ENCODE measurements around the gene CAMK4.
"Not testable (repeated sequence)": the region's sequence is repeated elsewhere in the genome, so short reads cannot be mapped to it uniquely, and the experiment has no call there.

CAMK4 gene

GRCh38 chr5:111407562-111407961 lies 183.4 kb downstream of the CAMK4 start:
- Histone ChIP-seq H3K9me3 (ENCODE audit: insufficient read depth, low read depth, low read length) (no peaks in the 10 kb centered on the region), H3K4me2 (ENCODE audit: low read depth, low read length, poor library complexity, severe bottlenecking) (no peak overlapping the region), H3F3A (ENCODE audit: low read depth) (no peaks in the 10 kb centered on the region), H3K4me1 (ENCODE audit: insufficient read depth, low read length, poor library complexity, severe bottlenecking) (no peaks in the 10 kb centered on the region), H3K79me2 (ENCODE audit: insufficient read depth, low read length) (no peaks in the 10 kb centered on the region), H2AFZ (ENCODE audit: low read length) (no peak overlapping the region), H3K4me3 (ENCODE audit: low read length, poor library complexity, severe bottlenecking) (no peak overlapping the region), H3K36me3 (ENCODE audit: insufficient read depth, low read length) (no peaks in the 10 kb centered on the region), H3K9me2 (replicated peaks; ENCODE audit: low read depth, low read length) (no peaks in the 10 kb centered on the region), H3K27me3 (ENCODE audit: insufficient read depth, low read length, poor library complexity, severe bottlenecking) (no peaks in the 10 kb centered on the region), H3K9ac (ENCODE audit: low read depth, low read length, poor library complexity, severe bottlenecking) (no peak overlapping the region), H4K20me1 (ENCODE audit: insufficient read depth, low read length, poor library complexity, severe bottlenecking) (no peaks in the 10 kb centered on the region)
- no peak for TF ChIP-seq CTCF (conservative IDR thresholded peaks at IDR 0.05; ENCODE audit: low read length)

- Histone ChIP-seq H3K9me3 (ENCODE audit: insufficient read depth, low read depth, low read length) (no peaks in the 10 kb centered on the region), H2AFZ (ENCODE audit: low read length) (no peak overlapping the region), H3K4me3 (ENCODE audit: low read length, poor library complexity, severe bottlenecking) (no peak overlapping the region), H3K4me1 (ENCODE audit: insufficient read depth, low read length, poor library complexity, severe bottlenecking) (no peaks in the 10 kb centered on the region), H3K79me2 (ENCODE audit: insufficient read depth, low read length) (no peaks in the 10 kb centered on the region), H3K9ac (ENCODE audit: low read depth, low read length, poor library complexity, severe bottlenecking) (no peak overlapping the region), H3K4me2 (ENCODE audit: low read depth, low read length, poor library complexity, severe bottlenecking) (no peak overlapping the region), H3F3A (ENCODE audit: low read depth) (no peaks in the 10 kb centered on the region), H3K36me3 (ENCODE audit: insufficient read depth, low read length) (no peaks in the 10 kb centered on the region), H3K9me2 (replicated peaks; ENCODE audit: low read depth, low read length) (no peaks in the 10 kb centered on the region), H4K20me1 (ENCODE audit: insufficient read depth, low read length, poor library complexity, severe bottlenecking) (no peaks in the 10 kb centered on the region), H3K27me3 (ENCODE audit: insufficient read depth, low read length, poor library complexity, severe bottlenecking) (no peaks in the 10 kb centered on the region)
- TF ChIP-seq EZH2phosphoT487 (IDR thresholded peaks at IDR 0.05; ENCODE audit: borderline replicate concordance) (no peak), CTCF (conservative IDR thresholded peaks at IDR 0.05; ENCODE audit: low read length) (no peak)
Observed at GRCh38 chr5:111408817-111409216, 184.6 kb downstream of the CAMK4 start.

GRCh38 chr5:111409266-111409665 lies 185.1 kb downstream of the CAMK4 start:
- not testable (repeated sequence) for H3K4me3 ChIP-seq (ENCODE audit: low read length, poor library complexity, severe bottlenecking); H2AFZ ChIP-seq (ENCODE audit: low read length); H3K9me3 ChIP-seq (ENCODE audit: insufficient read depth, low read depth, low read length); H4K20me1 ChIP-seq (ENCODE audit: insufficient read depth, low read length, poor library complexity, severe bottlenecking); H3K9ac ChIP-seq (ENCODE audit: low read depth, low read length, poor library complexity, severe bottlenecking); H3F3A ChIP-seq (ENCODE audit: low read depth); H3K4me1 ChIP-seq (ENCODE audit: insufficient read depth, low read length, poor library complexity, severe bottlenecking); H3K9me2 ChIP-seq (replicated peaks; ENCODE audit: low read depth, low read length); H3K27me3 ChIP-seq (ENCODE audit: insufficient read depth, low read length, poor library complexity, severe bottlenecking); H3K4me2 ChIP-seq (ENCODE audit: low read depth, low read length, poor library complexity, severe bottlenecking); H3K79me2 ChIP-seq (ENCODE audit: insufficient read depth, low read length); H3K36me3 ChIP-seq (ENCODE audit: insufficient read depth, low read length)

- not testable (repeated sequence) for H3K4me2 ChIP-seq (ENCODE audit: low read depth, low read length, poor library complexity, severe bottlenecking); H3K9me3 ChIP-seq (ENCODE audit: insufficient read depth, low read depth, low read length); H3K4me1 ChIP-seq (ENCODE audit: insufficient read depth, low read length, poor library complexity, severe bottlenecking); H2AFZ ChIP-seq (ENCODE audit: low read length); H3K27me3 ChIP-seq (ENCODE audit: insufficient read depth, low read length, poor library complexity, severe bottlenecking); H3K9ac ChIP-seq (ENCODE audit: low read depth, low read length, poor library complexity, severe bottlenecking); H3K9me2 ChIP-seq (replicated peaks; ENCODE audit: low read depth, low read length); H3K4me3 ChIP-seq (ENCODE audit: low read length, poor library complexity, severe bottlenecking); H4K20me1 ChIP-seq (ENCODE audit: insufficient read depth, low read length, poor library complexity, severe bottlenecking); H3K36me3 ChIP-seq (ENCODE audit: insufficient read depth, low read length); H3F3A ChIP-seq (ENCODE audit: low read depth); H3K79me2 ChIP-seq (ENCODE audit: insufficient read depth, low read length)
Observed at GRCh38 chr5:111410067-111410466, 185.9 kb downstream of the CAMK4 start.
